Lower leg skin (tissue), 4 donors: Measurements from ENCODE around the gene CDH23. TPM values are rescaled to one million over a fixed set of nuclear protein-coding genes. Genes with fewer than 3 reads are reported as not detected.
A peak's percentile ranks its signal among the peaks of the same experiment; 100 is the strongest.
"Not testable (repeated sequence)": the region's sequence is repeated elsewhere in the genome, so short reads cannot be mapped to it uniquely, and the experiment has no call there.

Experiments
- DNase-seq, 2 donors: peaks; one replicate each; pipeline ENCODE4 v3.0.0-alpha.2; 2019; ENCODE audit warnings: low spot score in 2 of 2
- H3K4me3 ChIP-seq: fragments of 200-600 bp; sonication (generic); 2 replicates; pipeline ENCODE4 v1.5.1; 2017; ENCODE audit warnings: mild to moderate bottlenecking, low read depth; ENCODE audit not compliant: poor library complexity, severe bottlenecking
- POLR2A ChIP-seq, 2 donors: fragments of 450-650 bp; IDR thresholded peaks; one replicate each; pipeline ENCODE4 v1.6.1; 2016 to 2017; ENCODE audit warnings: antibody characterized with exemption in 2 of 2, mild to moderate bottlenecking in 1 of 2, moderate library complexity in 1 of 2
- WGBS, 2 donors: methylation state at CpG; one replicate each; pipeline ENCODE4 v1.1.5; 2018; 5-methylcytosine and 5-hydroxymethylcytosine counted together
- intact Hi-C: fragments of 100-400 bp; cut with DNase I; formaldehyde crosslinking; loops from one replicate; pipeline ENCODE4 v1.15.0; 2023; ENCODE audit warnings: low total_unique reads
- total RNA-seq, 4 donors: library from RNA; depleted of rRNA; stranded (reverse); fragments of >200 nt; gene quantifications; one replicate each; pipeline ENCODE4 v1.1.0, GENCODE V29; 2016
- TF ChIP-seq, protein P1 (sequence below), 3 donors: fragments of 450-650 bp; IDR thresholded peaks; one replicate each; pipeline ENCODE4 v1.5.1; 2016; ENCODE audit warnings: antibody characterized with exemption in 3 of 3, mild to moderate bottlenecking in 3 of 3, moderate library complexity in 2 of 3

CDH23 gene
- total RNA-seq, 4 donors from 2014 or later: 1.7 to 9.2 (median 2.6) TPM

DNA sequence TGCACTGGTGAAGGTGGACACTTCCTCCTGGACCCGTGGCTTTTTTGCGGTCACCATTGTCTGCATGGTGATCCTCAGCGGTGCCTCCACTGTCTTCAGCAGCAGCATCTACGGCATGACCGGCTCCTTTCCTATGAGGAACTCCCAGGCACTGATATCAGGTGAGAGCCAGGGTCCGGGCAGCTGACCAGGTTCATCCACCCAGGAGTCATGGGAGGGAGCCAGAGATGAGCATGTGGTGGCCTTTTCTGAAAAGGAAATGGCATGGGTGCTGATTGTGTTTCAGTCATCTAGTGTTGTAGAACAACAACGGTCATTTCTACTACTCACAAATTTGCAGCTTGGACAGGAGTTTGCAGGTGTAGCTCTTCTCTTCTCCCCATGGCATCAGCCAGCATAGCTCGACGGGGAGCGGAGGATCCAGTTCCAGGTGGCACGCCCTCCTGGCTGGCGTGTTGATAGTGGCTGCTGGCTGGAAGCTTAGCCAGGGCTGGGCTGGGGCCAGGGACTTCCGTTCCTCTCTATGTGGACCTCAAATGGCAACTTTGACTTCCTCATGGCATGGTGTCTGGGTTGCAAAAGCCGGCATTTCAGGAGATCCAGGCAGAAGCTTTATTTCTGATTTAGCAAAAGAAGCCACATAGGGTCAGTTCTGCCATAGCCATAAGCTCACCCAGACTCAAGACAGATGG is 44.9 kb upstream of the CDH23 start:
- intact Hi-C loops: no loop called here
- TF ChIP-seq POLR2A (IDR thresholded peaks at IDR 0.05): no peak
- TF ChIP-seq, protein P1, sequence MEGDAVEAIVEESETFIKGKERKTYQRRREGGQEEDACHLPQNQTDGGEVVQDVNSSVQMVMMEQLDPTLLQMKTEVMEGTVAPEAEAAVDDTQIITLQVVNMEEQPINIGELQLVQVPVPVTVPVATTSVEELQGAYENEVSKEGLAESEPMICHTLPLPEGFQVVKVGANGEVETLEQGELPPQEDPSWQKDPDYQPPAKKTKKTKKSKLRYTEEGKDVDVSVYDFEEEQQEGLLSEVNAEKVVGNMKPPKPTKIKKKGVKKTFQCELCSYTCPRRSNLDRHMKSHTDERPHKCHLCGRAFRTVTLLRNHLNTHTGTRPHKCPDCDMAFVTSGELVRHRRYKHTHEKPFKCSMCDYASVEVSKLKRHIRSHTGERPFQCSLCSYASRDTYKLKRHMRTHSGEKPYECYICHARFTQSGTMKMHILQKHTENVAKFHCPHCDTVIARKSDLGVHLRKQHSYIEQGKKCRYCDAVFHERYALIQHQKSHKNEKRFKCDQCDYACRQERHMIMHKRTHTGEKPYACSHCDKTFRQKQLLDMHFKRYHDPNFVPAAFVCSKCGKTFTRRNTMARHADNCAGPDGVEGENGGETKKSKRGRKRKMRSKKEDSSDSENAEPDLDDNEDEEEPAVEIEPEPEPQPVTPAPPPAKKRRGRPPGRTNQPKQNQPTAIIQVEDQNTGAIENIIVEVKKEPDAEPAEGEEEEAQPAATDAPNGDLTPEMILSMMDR (IDR thresholded peaks at IDR 0.05): no peak
- DNase-seq: peak; percentile 50 to 89
- WGBS, 2 donors: 55 to 57% methylated on average over 12 to 14 of the region's 14 CpGs
- H3K4me3 ChIP-seq: no peak overlapping the region

DNA sequence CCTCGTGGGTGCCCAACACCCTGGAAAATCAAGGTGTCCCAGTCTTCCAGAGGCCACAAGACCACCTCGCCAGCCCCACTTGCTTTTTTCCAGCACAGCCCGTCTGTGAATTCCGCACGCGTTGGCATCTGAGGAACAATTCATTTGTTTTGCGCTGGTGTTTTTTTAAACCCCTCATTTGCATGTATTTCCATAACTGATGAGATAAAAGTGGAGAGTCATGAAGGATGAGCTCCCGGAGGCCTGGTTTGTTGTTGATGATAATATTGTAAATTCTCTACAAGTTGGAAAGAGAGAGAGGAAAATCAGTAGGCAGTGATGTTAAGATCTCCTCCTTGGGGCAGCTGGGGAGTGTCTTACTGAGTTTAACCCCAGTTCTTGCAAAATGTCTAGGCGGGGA is 43.1 kb upstream of the CDH23 start:
- WGBS, 2 donors: 67 to 77% methylated on average over 9 of the region's 9 CpGs
- DNase-seq: no peak
- H3K4me3 ChIP-seq: no peak overlapping the region
- TF ChIP-seq, protein P1 (IDR thresholded peaks at IDR 0.05): no peak
- TF ChIP-seq POLR2A (IDR thresholded peaks at IDR 0.05): no peak
- intact Hi-C loops: no loop called here

DNA sequence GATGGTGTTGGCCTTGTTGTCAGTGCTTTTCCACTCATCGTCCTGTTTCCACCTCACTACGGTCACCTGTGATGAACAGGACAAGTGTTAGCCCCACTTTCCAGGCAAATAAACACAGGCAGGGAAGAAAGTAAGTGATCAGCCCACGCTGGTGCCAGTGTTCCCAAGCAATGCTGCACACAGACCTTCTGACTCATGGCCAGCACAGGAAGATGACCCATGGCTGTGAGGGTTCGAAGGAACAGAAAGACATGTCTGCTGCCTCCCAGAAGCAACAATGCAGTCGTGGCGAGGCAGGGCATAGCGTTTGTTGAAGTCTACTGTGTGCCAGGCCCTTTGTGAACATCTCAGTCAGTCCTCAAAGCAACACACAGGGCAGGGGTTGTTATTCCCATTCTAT is 41.9 kb upstream of the CDH23 start:
- WGBS, 2 donors: 90 to 95% methylated on average over 7 of the region's 7 CpGs
- no peak overlapping the region for H3K4me3 ChIP-seq
- no peak for DNase-seq
- TF ChIP-seq, protein P1 (IDR thresholded peaks at IDR 0.05): no peak
- no peak for TF ChIP-seq POLR2A (IDR thresholded peaks at IDR 0.05)
- intact Hi-C loops: no loop called here

DNA sequence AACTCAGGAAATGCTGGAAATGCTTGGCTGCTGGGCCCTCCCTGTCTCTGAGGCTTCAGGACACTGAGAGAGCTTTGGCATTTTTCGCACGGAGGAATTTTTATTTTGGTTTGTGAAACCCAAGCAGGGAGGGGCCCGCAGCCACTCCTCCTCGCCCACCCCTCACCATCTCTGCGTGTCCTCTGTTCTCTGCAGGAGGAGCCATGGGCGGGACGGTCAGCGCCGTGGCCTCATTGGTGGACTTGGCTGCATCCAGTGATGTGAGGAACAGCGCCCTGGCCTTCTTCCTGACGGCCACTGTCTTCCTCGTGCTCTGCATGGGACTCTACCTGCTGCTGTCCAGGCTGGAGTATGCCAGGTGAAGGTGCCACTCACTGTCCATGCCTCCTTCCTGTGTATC is 40.8 kb upstream of the CDH23 start:
- no peak for TF ChIP-seq POLR2A (IDR thresholded peaks at IDR 0.05)
- TF ChIP-seq, protein P1 (IDR thresholded peaks at IDR 0.05): no peak
- 91 to 94% methylated on average over 12 of the region's 12 CpGs for WGBS, 2 donors
- no peak overlapping the region for H3K4me3 ChIP-seq
- intact Hi-C loops: no loop called here
- DNase-seq: no peak

DNA sequence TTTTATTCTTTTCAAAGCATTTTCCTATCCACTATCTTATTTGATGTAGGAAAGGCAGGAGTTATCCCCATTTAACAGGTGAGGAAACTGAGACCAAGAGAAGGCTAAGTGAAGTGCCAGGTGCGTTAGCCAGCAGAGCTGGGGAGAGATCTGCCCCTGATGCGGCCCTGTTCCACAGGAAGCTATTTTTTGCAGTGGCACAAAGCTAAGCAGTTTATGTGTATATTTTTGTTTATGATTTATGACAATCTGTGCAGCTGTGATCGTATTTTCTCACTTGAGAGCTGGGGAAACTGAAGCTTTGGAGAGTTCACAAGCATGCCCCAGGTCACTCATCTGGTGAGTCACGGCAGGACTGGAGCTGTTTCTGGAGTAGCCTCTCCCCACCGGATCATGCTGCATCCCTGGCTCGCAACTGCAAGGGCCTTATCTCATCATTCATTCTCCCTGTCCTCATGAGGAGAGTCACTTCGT is 38.9 kb upstream of the CDH23 start:
- H3K4me3 ChIP-seq: no peak overlapping the region
- WGBS, 2 donors: 69 to 71% methylated on average over 7 of the region's 7 CpGs
- TF ChIP-seq, protein P1 (IDR thresholded peaks at IDR 0.05): no peak
- no peak for TF ChIP-seq POLR2A (IDR thresholded peaks at IDR 0.05)
- no peak for DNase-seq
- intact Hi-C loops: no loop called here

DNA sequence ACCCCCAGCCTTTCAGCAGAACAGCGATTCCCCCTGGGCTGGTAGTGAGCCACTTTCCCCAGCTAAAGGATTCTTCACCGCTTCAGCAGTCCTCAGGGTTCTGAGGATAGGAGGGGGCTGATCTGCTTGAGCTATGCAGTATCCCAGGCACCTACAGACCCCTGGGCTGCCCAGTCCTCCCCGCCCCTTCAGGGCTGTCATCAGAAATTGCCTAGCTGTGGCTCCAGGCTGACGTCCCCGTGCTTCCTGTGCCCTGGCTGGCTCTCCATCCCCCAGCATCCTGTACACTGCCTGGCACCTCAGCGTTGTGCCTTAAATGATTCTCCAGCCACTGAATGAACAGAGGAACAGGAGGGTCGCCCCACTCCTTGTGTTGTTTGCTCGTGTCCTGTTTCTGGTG is 38.4 kb upstream of the CDH23 start:
- no peak for TF ChIP-seq POLR2A (IDR thresholded peaks at IDR 0.05)
- TF ChIP-seq, protein P1 (IDR thresholded peaks at IDR 0.05): no peak
- 92 to 93% methylated on average over 8 of the region's 8 CpGs for WGBS, 2 donors
- no peak for DNase-seq
- intact Hi-C loops: no loop called here
- no peak overlapping the region for H3K4me3 ChIP-seq

DNA sequence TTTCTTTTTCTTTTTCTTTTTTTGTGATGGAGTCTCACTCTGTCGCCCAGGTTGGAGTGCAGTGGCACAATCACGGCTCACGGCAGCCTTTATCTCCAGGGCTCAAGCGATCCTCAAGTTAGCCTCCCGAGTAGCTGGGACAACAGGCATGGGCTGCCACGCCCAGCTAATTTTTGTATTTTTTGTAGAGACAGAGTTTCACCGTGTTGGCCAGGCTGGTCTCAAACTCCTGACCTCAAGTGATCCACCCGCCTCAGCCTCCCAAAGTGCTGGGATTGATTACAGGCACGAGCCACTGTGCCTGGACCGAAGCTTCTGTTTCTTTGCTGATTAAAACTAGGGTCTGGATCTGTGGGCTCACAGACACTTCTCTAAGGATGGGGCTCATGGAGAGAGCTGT is 37.8 kb upstream of the CDH23 start:
- DNase-seq, intact Hi-C loops, H3K4me3 ChIP-seq: not testable (repeated sequence)
- 87 to 90% methylated on average over 10 of the region's 10 CpGs for WGBS, 2 donors
